ENCODE data around the gene KRTAP13-3.

Gene KRTAP13-3

DNA sequence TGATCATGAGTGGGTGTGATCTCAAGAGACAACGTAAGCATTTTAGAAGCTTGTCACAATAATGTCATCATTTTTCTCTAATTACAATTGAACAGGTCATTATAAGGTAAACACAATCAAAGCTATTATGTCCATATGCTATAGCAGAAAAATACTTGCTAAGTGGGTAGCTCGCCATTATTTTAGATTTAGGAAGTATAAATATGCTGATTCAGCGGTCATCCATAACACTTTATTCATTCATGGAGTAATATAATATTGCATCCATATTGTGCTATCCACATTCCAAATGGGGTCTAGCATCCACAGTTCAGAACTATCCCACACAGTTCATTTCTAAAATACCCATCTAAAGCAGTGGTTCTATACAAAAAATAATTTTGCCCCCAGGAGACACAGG lies 22.8 kb upstream of the KRTAP13-3 start:
- TF ChIP-seq EZH2phosphoT487 (conservative IDR thresholded peaks at IDR 0.05; ENCODE audit: low read length) = no peak
- TF ChIP-seq, protein P1, sequence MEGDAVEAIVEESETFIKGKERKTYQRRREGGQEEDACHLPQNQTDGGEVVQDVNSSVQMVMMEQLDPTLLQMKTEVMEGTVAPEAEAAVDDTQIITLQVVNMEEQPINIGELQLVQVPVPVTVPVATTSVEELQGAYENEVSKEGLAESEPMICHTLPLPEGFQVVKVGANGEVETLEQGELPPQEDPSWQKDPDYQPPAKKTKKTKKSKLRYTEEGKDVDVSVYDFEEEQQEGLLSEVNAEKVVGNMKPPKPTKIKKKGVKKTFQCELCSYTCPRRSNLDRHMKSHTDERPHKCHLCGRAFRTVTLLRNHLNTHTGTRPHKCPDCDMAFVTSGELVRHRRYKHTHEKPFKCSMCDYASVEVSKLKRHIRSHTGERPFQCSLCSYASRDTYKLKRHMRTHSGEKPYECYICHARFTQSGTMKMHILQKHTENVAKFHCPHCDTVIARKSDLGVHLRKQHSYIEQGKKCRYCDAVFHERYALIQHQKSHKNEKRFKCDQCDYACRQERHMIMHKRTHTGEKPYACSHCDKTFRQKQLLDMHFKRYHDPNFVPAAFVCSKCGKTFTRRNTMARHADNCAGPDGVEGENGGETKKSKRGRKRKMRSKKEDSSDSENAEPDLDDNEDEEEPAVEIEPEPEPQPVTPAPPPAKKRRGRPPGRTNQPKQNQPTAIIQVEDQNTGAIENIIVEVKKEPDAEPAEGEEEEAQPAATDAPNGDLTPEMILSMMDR (IDR thresholded peaks at IDR 0.05; ENCODE audit: insufficient read depth, low read length, poor library complexity, severe bottlenecking) = no peak
- no peaks in the 10 kb centered on the region for H4K20me1 ChIP-seq (ENCODE audit: low read depth, low read length)
- no peak overlapping the region for H3K4me2 ChIP-seq (ENCODE audit: low read depth, low read length, poor library complexity, severe bottlenecking)
- no peaks in the 10 kb centered on the region for H3F3A ChIP-seq (ENCODE audit: insufficient read depth)
- no peak overlapping the region for H3K9ac ChIP-seq (ENCODE audit: low read length)
- no peak overlapping the region for H3K4me3 ChIP-seq (ENCODE audit: insufficient read depth, low read length, poor library complexity, severe bottlenecking)
- no peak overlapping the region for H2AFZ ChIP-seq (ENCODE audit: low read depth, low read length, severe bottlenecking)
- no peaks in the 10 kb centered on the region for H3K79me2 ChIP-seq (ENCODE audit: insufficient read depth, low read length)
- H3K27me3 ChIP-seq (ENCODE audit: low read length) = no peaks in the 10 kb centered on the region
- no peak overlapping the region for H3K27ac ChIP-seq (ENCODE audit: low read depth, low read length)
- H3K36me3 ChIP-seq (ENCODE audit: low read length) = no peaks in the 10 kb centered on the region
- H3K9me3 ChIP-seq (ENCODE audit: insufficient read depth, low read length) = no peaks in the 10 kb centered on the region
- no peaks in the 10 kb centered on the region for H3K9me2 ChIP-seq (replicated peaks; ENCODE audit: insufficient read depth, low read length)

DNA sequence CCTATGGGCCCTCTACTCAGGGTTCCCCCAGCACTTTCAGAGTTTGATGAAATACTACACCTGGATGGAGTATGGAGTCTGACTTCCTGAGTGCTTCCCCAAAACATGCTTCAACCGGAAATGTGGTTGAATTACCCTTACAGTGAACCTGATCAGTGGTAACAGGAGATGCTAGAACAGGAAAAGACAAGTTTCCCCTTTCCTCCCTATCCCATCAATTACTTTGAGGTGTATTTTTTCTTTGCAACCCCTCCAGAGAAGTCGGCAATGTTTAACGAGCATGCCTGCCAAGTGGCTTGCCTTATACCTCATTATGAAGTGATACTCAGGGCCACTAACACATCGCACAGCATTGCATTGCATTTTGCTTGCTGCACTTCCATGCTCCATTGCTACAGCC lies 21.3 kb upstream of the KRTAP13-3 start:
- Histone ChIP-seq H3K9me3 (ENCODE audit: insufficient read depth, low read length) (no peaks in the 10 kb centered on the region), H3K4me3 (ENCODE audit: insufficient read depth, low read length, poor library complexity, severe bottlenecking) (no peak overlapping the region), H3K9me2 (replicated peaks; ENCODE audit: insufficient read depth, low read length) (no peaks in the 10 kb centered on the region), H4K20me1 (ENCODE audit: low read depth, low read length) (no peaks in the 10 kb centered on the region), H3K27me3 (ENCODE audit: low read length) (no peaks in the 10 kb centered on the region), H3K27ac (ENCODE audit: low read depth, low read length) (no peak overlapping the region), H2AFZ (ENCODE audit: low read depth, low read length, severe bottlenecking) (no peak overlapping the region), H3F3A (ENCODE audit: insufficient read depth) (no peaks in the 10 kb centered on the region), H3K79me2 (ENCODE audit: insufficient read depth, low read length) (no peaks in the 10 kb centered on the region), H3K36me3 (ENCODE audit: low read length) (no peaks in the 10 kb centered on the region), H3K4me2 (ENCODE audit: low read depth, low read length, poor library complexity, severe bottlenecking) (no peak overlapping the region), H3K9ac (ENCODE audit: low read length) (no peak overlapping the region)
- TF ChIP-seq, protein P1 (IDR thresholded peaks at IDR 0.05; ENCODE audit: insufficient read depth, low read length, poor library complexity, severe bottlenecking) = no peak
- no peak for TF ChIP-seq EZH2phosphoT487 (conservative IDR thresholded peaks at IDR 0.05; ENCODE audit: low read length)

GRCh38 chr21:30444204-30444603 lies 18.5 kb upstream of the KRTAP13-3 start:
- no peak overlapping the region for H3K27ac ChIP-seq (ENCODE audit: low read depth, low read length)
- H3K36me3 ChIP-seq (ENCODE audit: low read length) = no peaks in the 10 kb centered on the region
- no peak overlapping the region for H3K4me2 ChIP-seq (ENCODE audit: low read depth, low read length, poor library complexity, severe bottlenecking)
- no peaks in the 10 kb centered on the region for H4K20me1 ChIP-seq (ENCODE audit: low read depth, low read length)
- H3K9ac ChIP-seq (ENCODE audit: low read length) = no peak overlapping the region
- no peaks in the 10 kb centered on the region for H3K9me2 ChIP-seq (replicated peaks; ENCODE audit: insufficient read depth, low read length)
- no peaks in the 10 kb centered on the region for H3K27me3 ChIP-seq (ENCODE audit: low read length)
- H3K4me3 ChIP-seq (ENCODE audit: insufficient read depth, low read length, poor library complexity, severe bottlenecking) = no peak overlapping the region
- no peaks in the 10 kb centered on the region for H3K79me2 ChIP-seq (ENCODE audit: insufficient read depth, low read length)
- no peaks in the 10 kb centered on the region for H3F3A ChIP-seq (ENCODE audit: insufficient read depth)
- no peak for TF ChIP-seq EZH2phosphoT487 (conservative IDR thresholded peaks at IDR 0.05; ENCODE audit: low read length)
- TF ChIP-seq, protein P1 (IDR thresholded peaks at IDR 0.05; ENCODE audit: insufficient read depth, low read length, poor library complexity, severe bottlenecking) = no peak
- 0 out of 2 replicates have a peak, but pooled peaks cover 6% of the 10 kb centered on the region for H3K9me3 ChIP-seq (ENCODE audit: insufficient read depth, low read length)
- no peak overlapping the region for H2AFZ ChIP-seq (ENCODE audit: low read depth, low read length, severe bottlenecking)
